Left renal cortex interstitium (tissue), 4 donors: ENCODE results near the gene ZNRF1. TPM values are rescaled to one million over a fixed set of nuclear protein-coding genes. Genes with fewer than 3 reads are reported as not detected.

Experiments used
- DNase-seq, 4 donors: peaks; one replicate each; pipeline ENCODE4 v3.0.0-alpha.2; 2013; ENCODE audit warnings: low read depth in 4 of 4, low spot score in 2 of 4, missing footprints in 1 of 4
- polyA plus RNA-seq, 4 donors: library from polyadenylated mRNA; unstranded; fragments of 120-200 nt; gene quantifications; one replicate each; pipeline ENCODE4 v1.2.1, GENCODE V29; 2013; ENCODE audit not compliant: insufficient read length in 4 of 4

Gene ZNRF1
- polyA plus RNA-seq, 4 donors = 31.6 to 38.3 (median 33.0) TPM

DNA sequence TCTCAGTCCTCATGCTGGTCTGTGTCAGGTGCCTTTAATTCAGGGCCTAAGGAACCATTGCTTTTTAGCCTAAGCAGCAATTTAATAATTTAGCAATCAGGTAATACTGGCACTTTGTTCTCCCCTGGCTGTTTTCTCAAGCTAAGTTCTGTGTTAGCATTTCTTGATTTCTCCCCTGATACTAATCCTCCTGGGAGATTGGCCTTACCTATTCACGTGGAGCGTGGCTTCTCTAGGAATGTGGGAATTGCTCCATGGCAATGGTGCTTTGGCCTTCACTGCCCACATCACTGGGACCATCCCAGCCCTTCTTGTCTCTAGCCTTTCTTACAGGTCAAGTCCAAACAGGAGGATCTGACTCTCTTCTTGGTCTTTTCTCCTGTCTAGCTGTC, 55.7 kb downstream of the ZNRF1 start:
- no peak for DNase-seq

DNA sequence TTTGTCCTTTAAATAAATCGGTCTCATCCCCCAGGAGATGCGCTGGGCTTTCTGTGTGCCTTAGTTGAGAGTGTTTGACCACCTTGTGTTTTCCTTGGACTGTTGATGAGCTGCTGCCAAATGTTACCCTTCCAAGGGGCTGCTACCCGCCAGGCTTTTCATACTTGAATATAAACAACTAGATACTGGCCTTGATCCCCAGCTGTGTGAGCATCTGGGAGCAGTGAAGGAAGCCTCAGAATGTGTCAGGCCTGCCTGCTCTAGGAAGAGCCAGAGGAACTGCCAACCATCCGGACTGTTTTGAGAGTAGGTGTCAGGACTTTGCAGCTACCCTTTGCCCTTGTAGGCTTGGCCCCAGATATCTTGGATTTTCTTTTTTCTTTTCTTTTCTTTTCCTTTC, 60.0 kb downstream of the ZNRF1 start:
- no peak for DNase-seq

GRCh38 chr16:75059411-75059810, 60.6 kb downstream of the ZNRF1 start:
- no peak for DNase-seq

- DNase-seq = no peak
Measured at GRCh38 chr16:75060723-75061122, 61.9 kb downstream of the ZNRF1 start.

GRCh38 chr16:75061669-75062068, 62.8 kb downstream of the ZNRF1 start:
- DNase-seq = no peak

- DNase-seq = no peak
Measured at GRCh38 chr16:75062135-75062975, 63.5 kb downstream of the ZNRF1 start.

GRCh38 chr16:75062976-75063346, 64.1 kb downstream of the ZNRF1 start:
- no peak for DNase-seq

DNA sequence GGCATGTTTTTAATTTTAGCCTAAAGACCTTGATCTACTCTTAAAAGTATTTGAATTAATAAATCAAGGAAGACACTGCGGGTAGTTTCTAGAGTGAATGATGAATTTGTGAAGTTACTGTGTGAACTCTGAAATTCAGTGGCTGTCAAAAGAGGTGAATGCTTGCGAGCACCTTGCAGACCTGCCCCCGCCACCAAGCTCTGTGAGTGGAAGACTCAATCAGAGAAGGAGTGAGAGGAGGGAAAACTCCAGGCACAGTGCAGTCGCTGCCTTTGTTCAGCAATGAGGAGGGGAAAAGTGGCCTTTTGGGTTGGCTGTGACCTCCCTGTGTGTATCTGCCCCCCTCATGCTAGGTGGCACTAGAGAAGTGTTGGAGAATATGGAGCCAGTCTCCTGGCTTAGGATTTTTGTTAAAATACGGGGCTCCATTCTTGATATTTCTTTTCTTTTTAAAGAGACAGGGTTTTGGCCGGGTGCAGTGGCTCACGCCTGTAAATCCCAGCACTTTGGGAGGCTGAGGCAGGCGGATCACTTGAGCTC, 64.8 kb downstream of the ZNRF1 start:
- no peak for DNase-seq

DNA sequence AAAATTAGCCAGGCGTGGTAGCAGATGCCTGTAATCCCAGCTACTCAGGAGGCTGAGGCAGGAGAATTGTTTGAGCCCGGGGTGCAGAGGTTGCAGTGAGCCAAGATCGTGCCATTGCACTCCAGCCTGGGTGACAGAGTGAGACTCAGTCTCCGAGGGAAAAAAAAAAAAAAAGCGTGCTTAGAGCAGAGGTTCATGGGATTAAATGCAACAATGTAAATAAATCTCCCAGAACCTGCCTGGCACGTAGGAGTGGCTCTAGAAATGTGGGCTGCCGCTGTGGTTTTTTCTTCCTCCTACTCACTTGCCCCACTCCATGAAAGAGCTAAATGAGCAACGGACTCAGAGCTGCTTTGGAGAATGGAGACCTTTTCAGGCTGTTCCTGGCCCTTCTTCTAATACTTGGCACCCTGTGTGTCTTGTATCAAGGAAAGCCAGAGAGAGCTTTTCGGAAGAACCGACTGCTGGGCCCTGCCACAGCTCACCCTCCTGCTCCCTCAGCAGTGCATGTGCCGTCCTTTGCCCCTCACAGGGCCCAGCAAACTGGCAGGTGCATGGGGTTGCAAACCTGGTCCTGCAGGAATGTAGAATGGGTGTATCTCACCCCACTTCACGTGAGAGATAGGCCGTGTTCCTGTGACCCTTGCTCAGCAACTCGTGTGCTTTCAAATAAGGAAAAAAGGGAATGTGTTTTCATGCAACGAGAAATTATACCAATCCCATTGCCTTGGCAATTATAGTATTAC, 65.8 kb downstream of the ZNRF1 start:
- DNase-seq = peak in 1 of 4 donors; percentile 40

GRCh38 chr16:75065149-75065505, 66.3 kb downstream of the ZNRF1 start:
- no peak for DNase-seq

DNA sequence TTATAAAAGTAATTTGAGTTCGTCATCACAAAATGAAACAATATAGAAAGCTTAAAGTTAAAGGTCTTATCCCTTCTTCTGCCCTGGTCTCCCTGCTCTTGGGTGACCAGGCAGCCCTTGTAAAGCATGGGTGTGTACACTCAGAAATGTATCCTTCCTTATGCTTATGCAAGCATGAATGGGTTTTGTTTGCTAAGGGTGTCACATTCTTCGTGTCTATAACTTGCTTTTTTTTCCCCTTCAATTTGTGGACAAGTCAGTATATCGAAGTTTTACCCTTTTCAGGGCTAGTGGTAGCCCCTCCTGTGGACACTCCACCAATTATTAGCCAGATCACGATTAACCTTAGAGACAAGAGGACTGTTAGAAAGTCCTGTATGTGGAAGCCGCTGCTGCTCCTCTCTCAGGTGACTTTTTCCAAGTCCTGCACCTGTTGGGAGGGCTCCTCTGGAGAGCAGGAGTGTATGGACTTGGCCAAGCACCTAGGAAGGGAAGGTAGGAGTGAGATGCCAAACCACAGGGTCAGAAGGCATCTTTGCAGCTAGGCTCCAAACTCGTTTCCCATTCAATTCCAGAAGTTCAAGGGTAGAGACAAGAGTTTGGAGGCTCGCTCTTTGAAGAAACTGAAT, 66.8 kb downstream of the ZNRF1 start:
- no peak for DNase-seq

GRCh38 chr16:75066861-75067447, 68.1 kb downstream of the ZNRF1 start:
- no peak for DNase-seq

GRCh38 chr16:75068085-75069031, 69.5 kb downstream of the ZNRF1 start:
- DNase-seq = no peak

DNA sequence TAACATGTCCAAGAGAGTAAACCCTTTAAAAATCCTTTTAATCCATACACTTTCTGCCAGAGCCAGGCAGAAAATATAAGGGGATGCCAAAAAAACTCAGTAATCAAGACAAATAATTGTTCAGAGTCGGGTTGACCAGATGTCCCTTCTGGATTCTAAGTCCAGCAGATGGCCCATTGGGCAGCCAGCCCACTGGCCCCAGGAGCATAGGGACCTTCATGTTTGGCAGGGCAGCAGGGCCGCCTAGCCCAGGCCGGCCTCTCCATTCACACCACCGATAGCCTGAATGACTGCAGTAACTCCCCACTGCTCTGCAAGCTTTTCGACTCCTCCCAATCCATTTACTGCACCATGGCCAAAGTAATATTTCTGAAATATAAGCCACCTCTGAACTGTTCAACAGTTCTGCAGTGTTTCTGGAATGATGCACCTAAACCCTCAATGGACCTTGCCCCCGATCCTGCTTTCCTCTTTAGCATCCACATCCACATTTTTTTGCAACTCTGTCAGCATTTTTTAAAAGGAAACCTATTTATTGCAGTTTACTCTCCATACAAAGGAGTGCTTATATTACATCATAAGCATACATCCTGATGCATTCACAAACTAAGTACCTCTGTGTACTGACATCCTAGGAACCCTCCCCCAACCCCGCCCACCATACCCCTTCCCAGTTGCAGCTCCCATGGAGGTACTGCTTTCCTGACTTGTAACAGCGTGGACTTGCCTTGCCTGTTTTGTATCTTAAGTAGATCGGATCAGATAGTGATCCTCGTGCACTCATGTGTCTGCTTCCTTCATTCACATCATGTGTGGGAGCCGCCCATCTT, 71.4 kb downstream of the ZNRF1 start:
- DNase-seq = no peak

DNA sequence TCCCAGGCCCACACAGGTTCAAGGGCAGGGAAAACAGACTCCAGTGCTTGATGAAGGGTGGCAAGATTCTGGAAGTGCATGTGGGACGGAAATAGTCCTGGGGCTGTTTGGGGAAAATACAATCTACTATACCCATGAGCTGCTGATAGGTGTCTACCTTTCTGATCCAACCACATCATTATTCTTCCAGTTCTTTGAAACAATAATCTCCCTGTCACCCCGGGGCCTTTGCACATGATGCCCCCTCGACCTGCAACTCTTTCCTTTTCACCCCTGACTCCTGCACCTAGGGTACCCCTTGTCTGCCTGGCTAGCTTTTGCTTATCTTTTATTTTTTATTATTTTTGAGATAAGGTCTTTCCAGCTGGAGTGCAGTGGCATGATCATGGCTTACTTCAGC, 72.8 kb downstream of the ZNRF1 start:
- no peak for DNase-seq

DNA sequence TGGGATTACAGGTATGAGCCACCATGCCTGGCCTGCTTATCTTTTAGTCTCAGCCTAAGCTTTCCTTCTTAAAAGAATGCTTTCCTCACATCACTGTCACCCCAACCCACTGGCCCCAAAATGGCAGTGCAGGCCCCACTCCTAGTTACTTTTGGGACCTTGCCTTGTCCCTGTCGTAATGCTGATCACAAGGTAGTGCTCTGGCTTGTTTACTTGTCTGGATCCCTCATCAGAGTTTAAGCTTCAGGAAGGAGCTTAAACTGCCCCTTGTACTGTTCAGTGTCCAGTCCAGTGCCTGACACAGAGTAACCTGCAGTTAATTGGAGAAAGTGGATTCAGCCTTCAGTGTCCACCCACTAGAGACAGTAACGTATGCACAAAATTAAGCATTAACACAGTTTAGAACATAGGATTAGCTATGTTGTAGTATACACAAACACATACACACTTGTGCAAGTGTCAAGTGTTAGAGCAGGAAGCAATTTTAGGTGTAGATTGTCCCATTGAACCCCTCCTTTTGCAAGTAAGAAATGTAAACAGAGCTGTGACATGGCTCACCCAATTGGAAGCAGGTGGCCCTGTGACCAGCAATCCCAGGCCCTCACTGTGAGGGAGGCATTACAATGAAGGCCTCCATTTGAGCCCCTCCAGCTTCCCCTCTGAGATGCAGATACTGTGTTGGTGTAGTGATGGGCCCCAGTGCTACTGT, 73.6 kb downstream of the ZNRF1 start:
- DNase-seq = no peak

- DNase-seq = no peak
Measured at GRCh38 chr16:75073545-75074303, 74.9 kb downstream of the ZNRF1 start.
